LNCAP (cell line): ENCODE results near the gene CKS2.

ENCODE experiments used
- TF ChIP-seq, protein P1 (sequence below): fragments of 450-650 bp; IDR thresholded peaks from 2 replicates; pipeline ENCODE4 v1.5.1; 2017; ENCODE audit warnings: mild to moderate bottlenecking

Gene CKS2

DNA sequence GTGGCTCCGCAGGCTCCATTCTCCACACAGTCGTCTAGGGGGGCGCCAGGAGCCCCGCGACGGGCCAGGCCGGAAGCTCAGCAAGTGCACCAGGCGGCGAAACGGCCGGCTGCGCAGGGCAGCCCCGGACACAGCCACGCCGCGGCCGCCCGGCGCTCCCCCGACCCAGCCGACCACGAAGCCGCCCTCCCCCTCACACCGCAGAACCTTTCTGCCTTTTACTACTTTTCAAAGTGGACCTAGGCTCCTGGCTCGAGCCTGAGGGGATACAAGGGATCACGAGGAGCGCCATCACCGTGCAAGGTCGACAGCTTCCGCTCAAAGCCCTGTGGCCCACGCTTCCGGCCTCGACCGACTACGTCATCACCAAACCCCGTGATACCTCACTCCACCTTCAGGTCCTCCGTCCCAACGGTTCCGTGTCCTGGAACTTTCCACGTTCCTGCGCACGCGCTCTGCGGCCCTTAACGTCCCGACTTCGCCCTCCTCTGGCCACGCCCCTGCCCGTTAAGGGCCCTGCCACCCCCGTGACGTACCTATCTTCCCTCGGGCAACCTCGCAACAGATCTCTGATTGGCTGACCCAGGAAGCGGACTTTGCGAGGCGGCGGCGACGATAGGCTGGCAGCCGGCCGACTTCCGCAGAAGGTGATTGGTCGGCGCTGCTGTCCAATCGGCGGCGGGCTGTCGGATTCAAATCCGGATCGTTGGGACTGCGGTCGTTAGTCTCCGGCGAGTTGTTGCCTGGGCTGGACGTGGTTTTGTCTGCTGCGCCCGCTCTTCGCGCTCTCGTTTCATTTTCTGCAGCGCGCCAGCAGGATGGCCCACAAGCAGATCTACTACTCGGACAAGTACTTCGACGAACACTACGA lies at the start of gene CKS2:
Gene CKS2, plus strand, starts transcription at position 721 of the 871 bp plus-strand sequence. Its CDS starts 98 bp downstream, at position 819.
- TF ChIP-seq, protein P1, sequence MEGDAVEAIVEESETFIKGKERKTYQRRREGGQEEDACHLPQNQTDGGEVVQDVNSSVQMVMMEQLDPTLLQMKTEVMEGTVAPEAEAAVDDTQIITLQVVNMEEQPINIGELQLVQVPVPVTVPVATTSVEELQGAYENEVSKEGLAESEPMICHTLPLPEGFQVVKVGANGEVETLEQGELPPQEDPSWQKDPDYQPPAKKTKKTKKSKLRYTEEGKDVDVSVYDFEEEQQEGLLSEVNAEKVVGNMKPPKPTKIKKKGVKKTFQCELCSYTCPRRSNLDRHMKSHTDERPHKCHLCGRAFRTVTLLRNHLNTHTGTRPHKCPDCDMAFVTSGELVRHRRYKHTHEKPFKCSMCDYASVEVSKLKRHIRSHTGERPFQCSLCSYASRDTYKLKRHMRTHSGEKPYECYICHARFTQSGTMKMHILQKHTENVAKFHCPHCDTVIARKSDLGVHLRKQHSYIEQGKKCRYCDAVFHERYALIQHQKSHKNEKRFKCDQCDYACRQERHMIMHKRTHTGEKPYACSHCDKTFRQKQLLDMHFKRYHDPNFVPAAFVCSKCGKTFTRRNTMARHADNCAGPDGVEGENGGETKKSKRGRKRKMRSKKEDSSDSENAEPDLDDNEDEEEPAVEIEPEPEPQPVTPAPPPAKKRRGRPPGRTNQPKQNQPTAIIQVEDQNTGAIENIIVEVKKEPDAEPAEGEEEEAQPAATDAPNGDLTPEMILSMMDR: no peak

DNA sequence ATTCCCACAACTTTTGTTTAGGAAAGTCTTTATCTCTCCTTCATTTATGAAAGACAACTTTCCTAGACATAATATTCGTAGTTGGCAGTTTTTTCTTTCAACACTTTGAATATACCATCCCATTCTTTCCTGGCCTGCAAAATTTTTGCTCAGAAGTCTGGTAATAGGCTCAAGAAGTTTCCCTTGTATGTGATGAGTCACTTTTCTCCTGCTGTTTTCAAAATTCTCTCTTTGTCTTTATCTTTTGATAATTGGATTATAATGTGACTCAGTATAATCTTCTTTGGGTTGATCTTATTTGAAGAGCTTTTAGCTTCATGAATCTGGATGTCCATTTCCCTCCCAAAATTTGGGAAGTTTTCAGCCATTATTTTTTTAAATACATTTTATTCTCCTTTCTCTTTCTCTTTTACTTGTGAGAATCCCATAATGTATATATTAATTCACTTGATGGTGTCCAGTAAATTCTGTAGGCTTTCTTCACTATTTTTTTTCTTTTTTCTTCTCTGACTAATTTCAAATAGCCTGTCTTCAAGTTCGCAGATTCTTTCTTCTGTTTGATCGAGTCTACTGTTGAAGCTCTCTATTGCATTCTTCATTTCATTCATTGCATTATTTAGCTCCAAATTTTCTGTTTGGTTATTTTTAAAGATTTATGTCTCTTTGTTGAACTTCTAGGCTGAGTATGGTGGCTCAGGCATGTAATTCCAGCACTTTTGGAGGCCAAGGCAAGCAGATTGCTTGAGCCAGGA lies 37.3 kb upstream of the CKS2 start:
- TF ChIP-seq, protein P1: no peak

DNA sequence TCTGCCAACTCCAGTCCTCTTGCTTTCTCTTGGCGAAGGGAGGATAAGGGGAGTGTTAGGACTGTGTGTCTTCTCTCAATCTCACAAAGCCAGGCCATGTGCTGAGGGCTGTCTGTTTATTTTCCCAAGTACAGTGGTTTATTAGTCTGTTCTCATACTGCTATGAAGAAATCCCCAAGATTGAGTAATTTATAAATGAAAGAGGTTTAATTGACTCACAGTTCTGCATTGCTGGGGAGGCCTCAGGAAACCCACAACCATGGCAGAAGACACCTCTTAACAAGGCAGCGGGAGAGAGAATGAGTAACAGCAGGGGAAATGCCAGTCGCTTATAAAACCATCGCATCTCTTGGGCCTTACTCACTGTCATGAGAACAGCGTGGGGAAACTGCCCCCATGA lies 36.2 kb upstream of the CKS2 start:
- TF ChIP-seq, protein P1: no peak

DNA sequence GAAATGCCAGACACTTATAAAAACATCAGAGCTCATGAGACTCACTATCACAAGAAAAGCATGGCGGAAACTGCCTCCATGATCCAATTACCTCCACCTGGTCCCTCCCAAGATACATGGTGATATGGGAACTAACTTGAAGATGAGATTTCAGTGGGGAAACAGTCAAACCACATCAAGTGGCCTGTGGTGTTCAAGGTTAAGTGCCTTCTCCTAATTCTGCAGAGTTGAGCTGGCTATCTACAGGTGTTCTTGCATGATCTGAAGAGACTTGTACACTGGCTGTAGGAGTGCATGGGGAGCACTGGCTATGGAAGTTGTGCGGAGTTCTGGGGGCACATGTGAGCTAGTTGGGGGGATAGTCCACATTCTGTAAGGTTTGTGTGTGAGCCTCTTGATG lies 34.0 kb upstream of the CKS2 start:
- TF ChIP-seq, protein P1: no peak

DNA sequence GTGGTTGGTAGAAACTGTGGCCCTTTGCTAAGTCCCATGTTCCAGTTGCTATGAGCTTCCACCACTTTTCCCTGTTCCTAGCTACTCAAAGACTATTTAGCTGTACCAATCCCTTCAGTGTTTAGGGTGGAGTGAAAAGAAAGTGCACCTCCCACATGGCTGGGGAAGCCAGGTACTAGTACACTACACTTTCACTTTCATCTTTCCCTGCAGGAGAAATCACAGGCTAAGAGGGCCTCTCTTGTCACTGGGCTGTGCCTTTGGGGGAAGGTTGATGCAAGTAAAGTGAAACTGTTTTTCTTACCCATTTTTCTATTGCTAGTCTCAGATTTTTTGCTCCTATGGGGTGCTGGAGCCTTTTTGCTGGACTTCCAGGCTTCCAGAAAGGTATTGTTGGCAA lies 33.5 kb upstream of the CKS2 start:
- TF ChIP-seq, protein P1: no peak

DNA sequence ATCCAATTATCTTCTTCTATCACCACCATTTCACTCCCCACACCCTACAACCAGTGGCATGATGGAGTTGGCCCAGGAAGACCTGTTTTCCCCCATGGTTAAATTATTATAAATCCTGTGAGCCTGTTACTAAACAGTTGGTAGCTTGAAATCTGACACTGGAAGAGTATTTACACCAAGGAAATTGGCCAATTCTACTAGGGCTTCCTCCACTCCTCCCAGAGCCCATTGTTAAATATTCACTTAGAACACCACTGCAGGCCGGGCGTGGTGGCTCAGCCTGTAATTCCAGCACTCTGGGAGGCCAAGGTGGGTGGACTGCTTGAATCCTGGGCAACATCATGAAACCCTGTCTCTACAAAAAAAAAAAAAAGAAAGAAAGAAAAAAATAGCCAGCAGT lies 32.4 kb upstream of the CKS2 start:
- TF ChIP-seq, protein P1: no peak

DNA sequence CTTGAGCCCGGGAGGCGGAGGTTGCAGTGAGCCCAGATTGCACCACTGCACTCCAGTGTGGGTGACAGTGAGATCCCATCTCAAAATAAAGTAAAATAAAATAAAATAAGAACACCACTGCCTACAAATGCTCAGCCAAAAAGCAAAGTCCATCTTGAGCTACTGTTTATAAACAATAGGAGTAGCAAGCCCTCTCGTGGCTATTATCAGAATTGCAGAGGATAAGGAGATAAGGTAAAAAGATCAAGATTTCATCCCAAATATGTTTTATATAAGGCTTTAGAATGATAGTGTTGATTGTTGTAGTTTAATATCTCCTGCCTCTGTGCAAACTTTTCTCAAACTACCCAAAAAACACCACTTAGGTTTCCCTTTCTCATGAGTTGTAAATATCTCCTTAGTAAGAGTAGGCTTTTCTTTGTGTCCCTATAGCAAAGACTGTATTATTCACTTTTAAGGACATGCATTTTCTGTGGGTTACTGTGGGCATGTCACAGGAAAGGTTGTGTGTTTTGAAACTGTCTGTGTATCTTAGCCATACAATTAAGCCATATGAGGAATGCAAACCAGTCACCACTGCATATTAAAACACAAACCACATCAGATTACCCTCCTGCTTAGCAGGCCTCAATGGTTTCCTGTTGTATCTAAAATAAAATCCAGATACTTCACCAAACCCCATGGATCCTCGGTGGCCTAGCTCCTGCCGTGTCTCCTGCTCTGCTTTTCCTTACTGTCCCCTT lies 31.8 kb upstream of the CKS2 start:
- TF ChIP-seq, protein P1: peak; percentile 85
